ENCODE data around the gene ARL17A.
"Not testable (repeated sequence)": the region's sequence is repeated elsewhere in the genome, so short reads cannot be mapped to it uniquely, and the experiment has no call there.

The ARL17A gene

DNA sequence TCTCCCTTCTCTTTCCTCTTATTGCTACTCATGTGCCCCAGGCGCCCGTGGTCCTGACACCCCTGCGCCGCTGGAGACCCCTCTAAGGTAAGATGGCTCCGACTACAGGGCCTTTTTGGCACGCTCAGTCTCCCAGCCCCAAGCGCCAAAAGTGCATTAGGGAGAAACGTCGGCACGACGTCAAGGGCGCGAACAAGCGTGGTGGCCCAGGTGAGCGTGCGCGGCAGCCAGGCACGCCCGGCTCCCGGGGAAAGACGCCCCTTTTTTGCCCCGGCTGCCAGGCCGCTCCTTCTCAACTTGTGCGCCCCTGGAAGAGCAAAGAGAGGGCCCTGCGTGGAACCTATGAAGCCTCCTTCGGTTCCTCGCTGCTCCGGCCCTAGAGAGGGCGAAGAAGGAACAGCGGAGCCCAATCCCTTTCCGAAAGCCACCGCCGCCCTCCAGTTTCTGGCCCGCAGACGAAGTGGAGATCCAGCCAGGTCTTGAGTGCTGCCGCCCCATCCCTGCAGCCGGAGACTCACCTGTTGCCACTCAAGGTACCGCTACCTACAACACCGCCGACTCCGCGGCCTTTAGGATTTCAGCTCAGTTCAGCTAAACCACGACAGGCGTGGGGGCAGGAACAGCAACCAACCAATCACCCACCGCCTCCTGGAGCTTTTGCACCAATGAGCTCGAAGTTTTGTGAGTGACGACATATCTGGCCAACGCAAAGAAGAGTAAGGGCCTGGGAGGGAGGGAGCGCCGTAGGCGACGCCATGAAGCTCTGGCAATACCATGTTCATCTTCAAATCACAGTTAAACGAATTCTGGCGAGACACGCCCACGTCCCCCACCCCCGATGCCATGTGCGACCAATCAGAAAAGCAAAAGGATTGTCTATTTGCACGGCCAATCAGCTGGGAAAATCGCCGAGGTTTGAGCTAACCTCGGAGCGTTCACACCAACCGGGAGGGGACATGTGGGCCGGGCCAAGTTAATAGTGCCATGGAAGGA lies at the start of gene ARL17A:
Gene ARL17A, minus strand, starts transcription at position 609 of the 993 bp plus-strand sequence. CDS start 3,369 bp downstream, outside the sequence.
- intact Hi-C loops (cut with DNase I), result not testable (repeated sequence)
- DNase-seq, result peak; percentile 60 to 96 (median 76)

DNA sequence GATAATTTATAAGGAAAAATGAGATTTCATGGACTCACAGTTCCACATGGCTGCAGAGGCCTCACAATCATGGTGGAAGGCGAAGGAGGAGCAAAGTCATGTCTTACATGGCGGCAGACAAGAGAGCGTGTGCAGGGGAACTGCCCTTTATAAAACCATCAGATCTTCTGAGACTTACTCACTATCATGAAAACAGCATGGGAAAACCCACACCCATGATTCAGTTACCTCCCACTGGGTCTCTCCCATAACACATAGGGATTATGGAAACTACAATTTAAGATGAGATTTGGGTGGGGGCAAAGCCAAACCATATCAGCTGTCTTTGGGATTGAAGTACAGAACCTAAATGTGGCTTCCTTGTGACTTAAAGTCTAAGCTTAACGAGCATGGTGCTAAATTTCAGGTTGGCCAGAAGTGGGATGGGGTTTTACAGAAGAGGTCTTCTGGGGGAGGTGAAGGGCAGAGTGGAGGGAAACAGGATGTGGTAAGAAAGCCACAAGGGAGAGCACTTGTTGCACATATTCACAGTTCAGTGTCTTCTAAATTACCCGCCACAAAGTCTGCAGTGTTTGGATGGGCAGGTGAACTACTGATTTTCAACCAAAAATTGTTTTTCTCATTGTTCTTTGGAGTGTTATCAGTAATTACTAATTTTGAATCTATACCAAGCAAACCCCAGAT lies 49.4 kb upstream of the ARL17A start:
- intact Hi-C loops (cut with DNase I); DNase-seq: not testable (repeated sequence)

DNA sequence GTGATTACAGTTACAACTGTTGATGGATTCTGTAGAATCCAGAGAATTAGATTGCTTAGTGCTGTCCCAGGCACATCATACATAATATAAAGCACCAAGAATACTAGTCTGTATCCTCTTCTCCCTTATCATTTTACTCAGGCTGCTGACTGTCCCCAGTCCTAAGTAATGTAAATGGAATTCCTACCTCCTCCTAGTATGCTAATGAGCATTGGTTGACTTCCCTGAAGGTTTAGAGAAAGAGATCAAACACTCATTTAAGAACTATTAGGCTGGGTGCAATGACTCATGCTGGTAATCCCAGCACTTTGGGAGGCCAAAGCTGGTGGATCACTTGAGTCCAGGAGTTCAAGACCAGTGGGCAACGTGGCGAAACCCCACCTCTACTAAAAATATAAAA lies 48.0 kb upstream of the ARL17A start:
- DNase-seq; intact Hi-C loops (cut with DNase I): not testable (repeated sequence)

DNA sequence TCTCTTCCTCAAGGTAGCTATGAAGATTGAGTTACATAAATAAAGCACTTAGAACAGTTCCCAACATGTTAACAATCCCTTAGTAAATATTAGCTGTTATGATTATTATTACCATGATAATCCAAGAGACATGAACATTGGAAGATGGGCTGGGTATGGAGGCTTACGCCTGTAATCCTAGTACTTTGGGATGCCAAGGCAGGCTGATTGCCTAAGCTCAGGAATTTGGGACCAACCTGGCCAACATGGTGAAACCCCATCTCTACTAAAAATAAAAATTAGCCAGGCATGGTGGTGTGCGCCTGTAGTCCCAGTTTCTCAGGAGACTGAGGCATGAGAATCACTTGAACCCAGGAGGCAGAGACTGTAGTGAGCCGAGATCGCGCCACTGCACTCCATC lies 45.2 kb upstream of the ARL17A start:
- intact Hi-C loops (cut with DNase I); DNase-seq: not testable (repeated sequence)

DNA sequence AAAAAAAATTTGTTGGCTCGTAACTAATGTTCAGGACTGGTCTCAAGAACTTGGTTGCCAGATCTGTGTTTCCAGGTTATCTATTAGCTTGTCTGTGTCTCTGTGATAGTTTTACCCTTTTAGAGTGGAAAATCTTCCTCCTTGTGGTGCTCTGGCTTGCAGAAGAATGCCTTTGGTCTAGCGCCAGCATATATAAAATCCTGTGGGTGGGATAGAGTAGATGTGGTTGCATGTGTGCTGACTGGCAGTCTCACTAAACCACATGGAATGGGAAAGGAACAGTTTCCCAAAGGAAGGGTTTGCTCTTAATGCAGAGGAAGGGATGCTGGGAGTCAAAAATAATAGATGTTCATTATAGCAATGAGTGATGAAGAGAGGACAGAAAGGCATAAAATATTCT lies 44.3 kb upstream of the ARL17A start:
- intact Hi-C loops (cut with DNase I); DNase-seq: not testable (repeated sequence)

DNA sequence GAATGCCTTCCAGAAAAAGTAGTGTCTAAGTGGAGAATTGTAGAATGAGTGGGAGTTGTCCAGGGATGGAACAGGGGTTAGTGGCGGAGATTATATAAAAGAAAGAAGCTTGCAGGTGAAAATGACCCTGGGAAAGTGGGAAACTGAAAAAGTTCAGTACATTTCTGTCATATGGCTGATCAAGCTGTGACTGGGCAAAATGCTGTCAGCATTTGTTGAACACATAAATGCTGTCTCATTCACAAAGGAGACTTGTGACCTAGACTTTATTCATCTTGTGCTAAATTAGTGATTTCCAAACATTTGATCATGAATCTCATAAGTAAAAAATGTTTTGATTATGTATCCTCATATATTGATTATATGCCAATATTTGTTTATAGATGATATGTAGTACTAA lies 39.5 kb upstream of the ARL17A start:
- intact Hi-C loops (cut with DNase I); DNase-seq: not testable (repeated sequence)

DNA sequence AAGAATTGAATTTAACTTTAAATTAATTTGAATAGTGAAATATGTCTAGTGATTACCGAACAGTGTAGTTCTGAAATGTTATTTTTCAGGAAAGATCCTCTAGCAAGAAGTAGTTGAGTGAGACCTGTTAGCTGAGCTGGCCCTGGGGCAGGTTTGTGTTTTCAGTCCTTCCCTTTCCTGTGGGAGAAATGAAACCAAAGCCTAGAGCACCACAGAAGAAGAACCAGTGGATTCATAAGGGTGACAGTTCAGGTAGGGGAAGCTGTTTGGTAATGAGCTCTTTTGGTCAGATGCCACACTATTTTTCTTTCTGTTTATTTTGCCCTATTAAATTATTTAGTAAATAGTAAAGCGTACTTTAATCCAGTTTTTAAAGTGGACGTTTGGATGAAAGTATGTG lies 37.6 kb upstream of the ARL17A start:
- DNase-seq; intact Hi-C loops (cut with DNase I): not testable (repeated sequence)

DNA sequence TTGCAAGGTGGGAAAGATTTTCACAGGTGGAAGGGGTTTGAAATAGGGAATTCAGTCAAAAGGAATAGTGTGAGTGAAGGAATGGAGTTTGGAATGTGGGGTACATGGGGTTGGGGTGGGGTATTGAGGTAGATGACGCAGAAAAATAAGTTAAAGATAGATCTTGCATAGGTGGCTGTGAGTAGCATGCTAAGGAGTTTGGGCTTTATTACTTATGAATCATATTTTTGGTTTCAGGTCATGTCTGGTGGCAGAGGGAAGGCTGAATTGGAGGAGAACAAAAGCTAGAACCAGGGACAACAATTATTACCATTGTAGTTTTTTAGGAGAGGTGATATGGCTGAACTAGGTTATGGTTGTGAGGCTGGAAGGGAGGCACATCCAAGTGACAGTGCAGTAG lies 34.4 kb upstream of the ARL17A start:
- intact Hi-C loops (cut with DNase I); DNase-seq: not testable (repeated sequence)

DNA sequence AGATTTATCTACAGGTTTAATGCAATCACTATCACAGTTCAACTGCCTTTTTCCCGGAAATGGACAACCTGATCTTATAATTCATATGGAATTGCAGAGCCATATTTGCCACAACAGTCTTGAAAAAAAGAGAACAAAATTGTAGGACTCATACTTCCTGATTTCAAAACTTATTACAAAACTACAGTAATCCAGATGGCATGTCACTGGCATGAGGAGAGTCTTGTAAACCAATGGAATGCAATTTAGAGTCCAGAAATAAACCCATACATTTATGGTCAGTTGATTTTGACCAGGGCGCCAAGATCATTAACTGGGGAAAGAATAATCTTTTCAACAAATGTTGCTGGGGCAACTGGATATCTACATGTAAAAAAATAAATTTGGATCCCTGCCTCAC lies 31.8 kb upstream of the ARL17A start:
- DNase-seq; intact Hi-C loops (cut with DNase I): not testable (repeated sequence)

DNA sequence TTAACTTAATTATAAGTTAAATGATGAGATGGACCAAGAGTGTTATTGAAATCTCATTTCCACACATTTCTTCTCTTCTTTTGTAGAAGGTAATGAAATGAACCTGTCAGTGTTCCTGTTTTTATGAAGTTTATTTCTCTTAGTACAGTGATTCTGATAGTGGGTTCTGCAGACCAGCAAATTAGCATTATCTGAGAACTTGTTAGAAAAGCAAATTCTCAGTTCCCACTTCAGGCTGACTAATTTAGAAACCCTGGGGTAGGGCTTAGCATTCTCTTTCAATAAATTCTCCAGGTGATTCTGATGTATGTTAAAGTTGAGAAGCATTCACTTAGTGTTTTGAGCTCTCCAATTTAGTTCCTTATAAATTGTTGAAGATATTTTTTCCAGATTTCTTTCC lies 23.6 kb upstream of the ARL17A start:
- DNase-seq; intact Hi-C loops (cut with DNase I): not testable (repeated sequence)

DNA sequence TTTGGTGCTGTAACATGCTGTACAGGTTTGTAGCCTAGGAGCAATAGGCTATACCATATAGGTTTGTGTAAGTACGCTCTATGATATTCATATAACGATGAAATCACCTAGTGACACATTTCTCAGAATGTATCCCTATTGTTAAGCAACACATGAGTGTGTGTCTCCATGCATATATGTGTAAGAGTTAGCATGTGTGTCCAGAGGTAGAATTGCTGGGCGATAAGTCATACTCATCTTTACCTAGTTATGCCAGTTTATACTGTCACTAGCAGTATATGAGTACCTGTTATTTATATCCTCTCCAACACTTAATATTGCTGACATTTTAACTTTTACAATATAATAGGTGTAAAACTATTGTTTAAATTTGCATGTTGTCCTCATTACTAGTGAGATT lies 21.3 kb upstream of the ARL17A start:
- DNase-seq; intact Hi-C loops (cut with DNase I): not testable (repeated sequence)

DNA sequence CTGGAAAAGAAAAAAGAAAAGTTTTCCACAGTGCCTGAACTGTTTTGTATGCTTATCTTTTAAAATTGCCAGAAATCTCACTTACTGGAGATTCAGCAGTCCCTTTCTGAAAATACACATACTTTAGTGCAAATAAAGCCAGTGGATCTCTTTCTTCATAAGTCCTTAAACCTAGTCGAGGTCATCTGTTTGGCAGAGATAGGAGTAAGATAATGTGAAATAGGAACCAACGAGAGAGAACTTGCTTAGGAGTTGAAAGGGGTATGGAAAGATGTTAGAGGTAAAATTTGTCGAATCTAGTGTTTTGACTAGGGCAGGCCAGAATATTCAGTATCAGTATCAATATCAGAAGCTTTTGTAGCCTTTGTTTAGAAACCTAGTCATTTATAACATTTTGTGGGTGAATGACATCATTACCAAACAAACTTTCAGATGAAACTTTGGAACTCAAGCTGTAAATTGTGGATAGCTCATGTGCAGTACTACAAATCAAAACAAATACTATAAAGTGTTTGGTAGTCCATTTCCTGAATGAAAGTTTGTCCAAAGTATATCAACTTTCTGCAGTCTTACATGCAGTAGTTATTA lies 18.9 kb upstream of the ARL17A start:
- DNase-seq; intact Hi-C loops (cut with DNase I): not testable (repeated sequence)

DNA sequence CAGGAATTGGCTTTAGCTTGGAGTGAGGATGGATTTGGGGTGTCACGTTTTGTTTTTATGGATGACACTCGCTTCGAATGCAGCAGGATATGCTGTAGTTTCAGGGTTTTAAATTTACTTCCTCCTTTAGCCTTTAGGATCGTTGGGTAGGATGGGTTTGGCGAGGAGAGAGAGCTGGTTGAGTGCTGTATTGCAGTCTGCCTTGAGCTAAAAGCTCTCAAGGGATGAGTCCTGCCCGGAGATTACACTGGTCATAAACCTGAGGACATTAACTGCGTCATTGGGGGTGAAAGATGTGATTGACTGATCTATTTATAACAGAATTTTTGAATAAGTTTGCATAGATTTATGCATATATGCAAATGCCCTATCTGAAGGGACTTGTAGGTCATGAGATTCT lies 11.8 kb upstream of the ARL17A start:
- DNase-seq; intact Hi-C loops (cut with DNase I): not testable (repeated sequence)

DNA sequence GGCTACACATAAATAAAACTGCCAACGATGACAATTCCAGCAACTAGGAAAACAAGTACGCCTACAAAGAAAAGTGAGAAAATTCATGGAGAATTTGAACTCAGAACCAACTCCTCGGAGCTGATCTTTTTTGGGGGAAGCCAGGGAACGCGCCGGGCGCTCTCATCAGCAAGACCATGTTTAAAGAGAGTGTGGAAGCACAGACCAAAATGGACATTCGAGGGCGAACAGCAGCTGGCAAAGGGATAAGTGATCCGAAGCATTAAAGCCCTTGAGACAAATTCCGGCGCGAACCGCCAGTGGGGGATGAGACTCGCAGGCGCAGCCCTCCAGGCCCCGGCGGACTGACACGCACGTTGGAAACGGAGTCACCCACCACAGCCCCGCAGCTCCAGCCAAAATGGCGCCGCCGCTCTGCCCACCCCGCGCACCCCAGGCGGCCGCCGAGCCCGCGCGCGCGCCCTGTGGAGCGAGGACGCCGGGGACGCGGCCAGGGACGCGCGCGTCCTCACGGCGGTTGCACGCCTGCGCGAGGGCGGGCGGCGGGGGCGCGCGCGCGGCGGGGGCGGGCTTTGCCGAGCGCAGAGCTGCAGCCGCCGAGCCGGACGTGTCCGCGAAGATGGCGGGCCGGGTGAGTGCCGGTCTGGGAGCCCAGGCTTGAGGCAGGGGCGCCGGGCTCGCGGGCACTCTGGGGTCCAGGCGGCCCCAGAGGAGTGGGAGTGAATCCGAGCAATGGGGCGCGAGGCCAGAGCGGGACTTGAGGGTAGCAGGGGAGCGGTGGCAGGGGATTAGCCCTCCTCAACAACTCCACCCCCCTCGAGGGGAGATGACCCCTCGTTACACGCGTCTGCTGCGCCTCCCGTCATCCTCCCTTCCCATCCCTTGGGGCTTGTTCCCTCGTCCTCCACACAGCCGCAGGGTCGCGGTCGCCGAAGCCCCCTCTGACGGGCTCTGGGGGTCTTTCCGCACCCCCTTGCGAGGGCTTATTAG lies 11.0 kb upstream of the ARL17A start, which contains the start of gene NSF:
Gene NSF, plus strand, starts transcription at position 513 of the 990 bp plus-strand sequence. Its CDS starts 107 bp downstream, at position 620.
- DNase-seq; intact Hi-C loops (cut with DNase I): not testable (repeated sequence)

DNA sequence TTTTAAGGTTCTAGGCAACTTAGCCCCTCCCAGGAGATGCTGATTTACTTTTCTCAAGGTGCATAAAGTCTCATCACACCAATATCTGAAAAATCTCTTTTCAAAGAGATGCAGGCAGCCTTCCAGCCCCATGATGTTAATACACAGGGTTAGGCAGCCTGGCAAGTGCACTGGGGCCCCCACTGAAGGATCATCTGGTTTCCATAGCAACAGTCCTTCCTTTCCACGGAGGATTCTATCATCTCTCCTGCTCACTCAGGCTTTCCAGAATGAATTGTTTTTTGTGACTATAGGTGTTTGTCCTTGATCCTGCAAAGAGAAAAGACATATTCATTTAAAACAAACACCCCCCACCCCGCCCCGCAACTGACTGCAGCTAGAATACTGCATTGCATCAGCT lies 6.0 kb upstream of the ARL17A start:
- intact Hi-C loops (cut with DNase I); DNase-seq: not testable (repeated sequence)

DNA sequence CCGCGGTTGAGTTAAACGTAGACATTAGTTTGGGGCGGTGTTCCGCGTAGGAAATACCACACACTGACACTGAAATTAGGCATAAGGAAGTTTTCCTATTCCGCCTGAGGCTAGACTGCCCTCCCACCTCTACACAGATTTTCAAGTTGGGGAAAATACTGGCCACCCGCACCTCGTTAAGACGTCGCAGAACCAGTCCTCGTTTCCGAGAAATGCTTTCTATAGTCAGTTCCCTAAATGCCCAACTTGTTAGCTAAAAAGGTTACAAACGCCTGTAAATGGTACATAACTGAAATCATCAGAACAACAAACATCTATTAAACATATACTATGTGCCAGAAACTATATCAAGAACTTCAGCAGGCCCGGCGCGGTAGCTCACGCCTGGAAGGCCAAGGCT lies 591 bp upstream of the ARL17A start:
- peak in 1 of 10 donors; percentile 0 for DNase-seq
- intact Hi-C loops (cut with DNase I), result not testable (repeated sequence)

DNA sequence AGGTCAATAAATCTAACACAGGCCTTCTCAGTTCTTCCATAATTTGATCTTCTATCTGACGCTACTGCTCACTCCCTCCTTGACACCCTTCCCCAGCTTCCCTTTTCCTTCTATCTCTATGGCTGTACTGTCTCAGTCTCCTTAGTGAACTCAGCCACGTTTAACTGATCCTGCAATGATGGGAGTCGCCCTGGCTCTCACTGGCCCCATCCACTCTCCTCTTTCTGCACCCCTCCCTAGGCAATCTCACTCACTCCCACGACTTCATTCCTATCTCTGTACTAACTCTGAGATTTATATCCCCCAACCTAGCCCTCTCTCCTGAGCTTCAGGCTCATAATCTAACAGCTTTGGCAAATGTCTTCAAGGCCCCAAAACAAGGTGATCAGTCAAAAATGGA lies 7.7 kb downstream of the ARL17A start:
- DNase-seq; intact Hi-C loops (cut with DNase I): not testable (repeated sequence)

DNA sequence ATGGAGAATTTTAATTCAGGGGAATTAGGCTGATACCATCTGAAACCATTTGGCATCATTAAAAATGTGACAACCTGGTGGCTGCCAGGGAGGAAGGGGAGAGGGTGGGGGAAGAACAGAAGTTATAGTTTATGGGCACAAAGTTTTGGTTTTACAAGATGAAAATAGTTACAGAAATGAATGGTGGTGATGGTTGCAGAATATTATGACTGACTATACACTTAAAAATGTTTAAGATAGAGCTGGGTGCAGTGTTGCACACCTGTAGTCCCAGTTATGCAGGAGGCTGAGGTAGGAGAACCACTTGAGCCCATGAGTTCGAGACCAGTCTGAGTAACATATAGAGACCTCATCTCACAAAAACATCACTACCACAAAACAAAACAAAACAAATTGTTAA lies 12.5 kb downstream of the ARL17A start:
- DNase-seq; intact Hi-C loops (cut with DNase I): not testable (repeated sequence)

DNA sequence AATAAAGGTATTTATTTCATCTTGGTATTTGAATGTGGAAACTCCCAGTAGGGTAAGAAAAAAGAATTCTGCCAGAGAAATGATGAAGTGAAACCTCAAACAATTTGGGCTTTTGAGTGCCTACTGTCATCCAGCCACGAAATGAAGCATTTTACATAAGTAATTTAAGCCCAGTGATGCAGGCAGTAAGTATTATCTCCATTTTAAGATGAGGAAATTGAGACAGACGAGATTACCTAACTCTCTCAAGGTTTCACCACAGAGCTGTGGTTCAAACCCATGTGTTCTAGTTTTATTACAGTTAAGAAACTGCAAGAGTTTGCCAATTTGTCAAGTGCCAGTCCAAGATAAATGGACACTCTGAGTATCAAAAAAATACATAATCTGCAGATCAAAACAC lies 13.2 kb downstream of the ARL17A start:
- intact Hi-C loops (cut with DNase I); DNase-seq: not testable (repeated sequence)

Measured in posterior cingulate gyrus (tissue), 11 donors.